HepG2 (cell line): ENCODE results near the gene RNF8. TPM values are rescaled to one million over a fixed set of nuclear protein-coding genes. Genes with fewer than 3 reads are reported as not detected.

Experiments used
- ATF7 ChIP-seq, 2 experiments: fragments of 450-650 bp in 1 of 2; sonication (generic) in 1 of 2; formaldehyde crosslinking in 1 of 2; IDR thresholded peaks; 2 replicates each; pipeline versions ENCODE4 v1.4.0 to v1.6.1; 2016 to 2020; ENCODE audit warnings: antibody characterized with exemption in 1 of 2, mild to moderate bottlenecking in 1 of 2, missing genetic modification reagents in 1 of 2
- BORCS8-MEF2B ChIP-seq: sonication (generic); formaldehyde crosslinking; IDR thresholded peaks from 2 replicates; pipeline ENCODE4 v1.8.0; 2022; ENCODE audit warnings: mild to moderate bottlenecking, missing genetic modification reagents
- HNF4G ChIP-seq, 2 experiments: sonication (generic) in 1 of 2; formaldehyde crosslinking in 1 of 2; IDR thresholded peaks; 2 replicates each; pipeline versions ENCODE4 v1.4.0 to v1.6.1; 2011 to 2020; ENCODE audit warnings: borderline replicate concordance in 2 of 2, low read depth in 2 of 2, mild to moderate bottlenecking in 2 of 2, low read length in 1 of 2, missing genetic modification reagents in 1 of 2, moderate library complexity in 1 of 2
- HNRNPUL1 ChIP-seq: fragments of 200-400 bp; formaldehyde crosslinking; IDR thresholded peaks from 2 replicates; pipeline ENCODE4 v1.6.1; 2017; ENCODE audit warnings: low read depth, mild to moderate bottlenecking, low read length, moderate library complexity
- PITX1 ChIP-seq: sonication (generic); formaldehyde crosslinking; IDR thresholded peaks from 2 replicates; pipeline ENCODE4 v1.5.1; 2020; ENCODE audit warnings: mild to moderate bottlenecking, missing genetic modification reagents
- SP4 ChIP-seq: sonication (generic); formaldehyde crosslinking; IDR thresholded peaks from 2 replicates; pipeline ENCODE4 v1.8.1; 2023; ENCODE audit warnings: mild to moderate bottlenecking, missing genetic modification reagents
- ZMYM4 ChIP-seq: sonication (generic); formaldehyde crosslinking; IDR thresholded peaks from 2 replicates; pipeline ENCODE4 v1.8.1; 2023; ENCODE audit warnings: mild to moderate bottlenecking, missing genetic modification reagents
- ZNF747 ChIP-seq: sonication (generic); formaldehyde crosslinking; IDR thresholded peaks from 2 replicates; pipeline ENCODE4 v1.8.1; 2023; ENCODE audit warnings: missing genetic modification reagents, mild to moderate bottlenecking, borderline replicate concordance
- polyA plus RNA-seq, 8 experiments: library from polyadenylated mRNA; depleted of rRNA in 3 of 8; stranded (reverse) in 7 of 8; unstranded in 1 of 8; fragments of >200 nt; fragmentation: Illumina TruSeq in 4 of 8; extraction: Trizol in 4 of 8; gene quantifications; 2 replicates each; pipeline versions ENCODE4 v1.2.1 to v1.2.3, GENCODE V29; 2011 to 2016; ENCODE audit warnings: low read depth in 4 of 8, missing spikeins in 1 of 8, mixed read lengths in 1 of 8; ENCODE audit not compliant: insufficient read depth in 1 of 8
- total RNA-seq, 5 experiments: library from RNA; depleted of rRNA; stranded (reverse); fragments of >200 nt; fragmentation: Illumina TruSeq; extraction: Trizol; gene quantifications; 2 replicates each; pipeline ENCODE4 v1.2.3, GENCODE V29; 2016; ENCODE audit warnings: low read depth in 1 of 5
- TF ChIP-seq, protein P1 (sequence below): IDR thresholded peaks from 2 replicates; pipeline ENCODE4 v1.6.1; 2016; ENCODE audit warnings: low read depth, missing genetic modification reagents, missing compliant biosample characterization
- TF ChIP-seq, protein P2 (sequence below): sonication (generic); formaldehyde crosslinking; IDR thresholded peaks from 2 replicates; pipeline ENCODE4 v1.4.0; 2020; ENCODE audit warnings: missing genetic modification reagents
- TF ChIP-seq, protein P3 (sequence below): sonication (generic); formaldehyde crosslinking; IDR thresholded peaks from 2 replicates; pipeline ENCODE4 v1.5.0; 2020; ENCODE audit warnings: missing genetic modification reagents, mild to moderate bottlenecking, borderline replicate concordance
- TF ChIP-seq, protein P4 (sequence below): sonication (generic); formaldehyde crosslinking; IDR thresholded peaks from 2 replicates; pipeline ENCODE4 v1.5.0; 2020; ENCODE audit warnings: mild to moderate bottlenecking, missing genetic modification reagents
- TF ChIP-seq, protein P5 (sequence below): sonication (generic); formaldehyde crosslinking; IDR thresholded peaks from 2 replicates; pipeline ENCODE4 v1.5.1; 2020; ENCODE audit warnings: mild to moderate bottlenecking, missing genetic modification reagents, borderline replicate concordance
- TF ChIP-seq, protein P6 (sequence below): sonication (generic); formaldehyde crosslinking; IDR thresholded peaks from 2 replicates; pipeline ENCODE4 v1.4.0; 2020; ENCODE audit warnings: missing genetic modification reagents, low read depth, mild to moderate bottlenecking, borderline replicate concordance

Gene RNF8
- total and polyA plus RNA-seq, 2 of the 13 experiments (the other 11 are each of a cell fraction or from before 2014, with no cell fraction given) = 21.8 to 47.6 TPM

DNA sequence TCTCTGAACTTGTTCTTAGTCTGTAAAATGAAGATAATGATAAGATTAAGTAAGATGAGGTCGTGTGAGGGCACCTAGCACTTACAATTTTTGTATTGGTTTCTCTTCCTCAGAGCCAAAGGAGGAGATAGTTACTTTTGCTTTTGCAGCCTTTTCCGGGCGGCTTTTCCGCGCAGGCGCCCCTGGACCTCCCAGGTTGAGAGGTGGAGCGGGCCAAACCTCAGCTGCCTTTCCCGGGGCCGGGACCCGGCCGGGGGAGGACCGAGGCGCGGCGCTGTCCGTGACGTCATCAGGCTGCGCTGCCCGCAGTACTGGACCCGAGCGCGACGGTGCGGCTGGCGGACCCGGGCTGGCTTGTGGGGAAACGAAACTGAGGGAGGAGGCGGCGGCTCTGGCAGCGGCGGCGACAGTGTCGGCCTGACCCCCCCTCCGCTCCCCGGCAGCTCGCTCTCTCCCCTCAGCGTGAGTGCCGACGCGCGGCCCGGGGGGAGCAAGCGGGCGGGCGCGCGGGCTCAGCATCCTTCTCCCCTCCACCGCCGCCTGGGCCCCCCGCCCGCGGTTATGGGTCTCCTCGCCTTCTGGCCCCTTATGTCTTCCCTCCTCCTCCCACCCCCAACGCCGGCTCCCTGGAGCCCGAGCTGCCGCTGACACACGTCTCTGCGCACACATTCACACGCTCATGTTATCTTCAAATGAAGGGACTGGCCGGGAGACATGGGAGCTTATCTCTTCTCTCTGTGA lies 79.3 kb downstream of the RNF8 start, which contains the start of gene CMTR1 (continued):
- TF ChIP-seq, protein P1, sequence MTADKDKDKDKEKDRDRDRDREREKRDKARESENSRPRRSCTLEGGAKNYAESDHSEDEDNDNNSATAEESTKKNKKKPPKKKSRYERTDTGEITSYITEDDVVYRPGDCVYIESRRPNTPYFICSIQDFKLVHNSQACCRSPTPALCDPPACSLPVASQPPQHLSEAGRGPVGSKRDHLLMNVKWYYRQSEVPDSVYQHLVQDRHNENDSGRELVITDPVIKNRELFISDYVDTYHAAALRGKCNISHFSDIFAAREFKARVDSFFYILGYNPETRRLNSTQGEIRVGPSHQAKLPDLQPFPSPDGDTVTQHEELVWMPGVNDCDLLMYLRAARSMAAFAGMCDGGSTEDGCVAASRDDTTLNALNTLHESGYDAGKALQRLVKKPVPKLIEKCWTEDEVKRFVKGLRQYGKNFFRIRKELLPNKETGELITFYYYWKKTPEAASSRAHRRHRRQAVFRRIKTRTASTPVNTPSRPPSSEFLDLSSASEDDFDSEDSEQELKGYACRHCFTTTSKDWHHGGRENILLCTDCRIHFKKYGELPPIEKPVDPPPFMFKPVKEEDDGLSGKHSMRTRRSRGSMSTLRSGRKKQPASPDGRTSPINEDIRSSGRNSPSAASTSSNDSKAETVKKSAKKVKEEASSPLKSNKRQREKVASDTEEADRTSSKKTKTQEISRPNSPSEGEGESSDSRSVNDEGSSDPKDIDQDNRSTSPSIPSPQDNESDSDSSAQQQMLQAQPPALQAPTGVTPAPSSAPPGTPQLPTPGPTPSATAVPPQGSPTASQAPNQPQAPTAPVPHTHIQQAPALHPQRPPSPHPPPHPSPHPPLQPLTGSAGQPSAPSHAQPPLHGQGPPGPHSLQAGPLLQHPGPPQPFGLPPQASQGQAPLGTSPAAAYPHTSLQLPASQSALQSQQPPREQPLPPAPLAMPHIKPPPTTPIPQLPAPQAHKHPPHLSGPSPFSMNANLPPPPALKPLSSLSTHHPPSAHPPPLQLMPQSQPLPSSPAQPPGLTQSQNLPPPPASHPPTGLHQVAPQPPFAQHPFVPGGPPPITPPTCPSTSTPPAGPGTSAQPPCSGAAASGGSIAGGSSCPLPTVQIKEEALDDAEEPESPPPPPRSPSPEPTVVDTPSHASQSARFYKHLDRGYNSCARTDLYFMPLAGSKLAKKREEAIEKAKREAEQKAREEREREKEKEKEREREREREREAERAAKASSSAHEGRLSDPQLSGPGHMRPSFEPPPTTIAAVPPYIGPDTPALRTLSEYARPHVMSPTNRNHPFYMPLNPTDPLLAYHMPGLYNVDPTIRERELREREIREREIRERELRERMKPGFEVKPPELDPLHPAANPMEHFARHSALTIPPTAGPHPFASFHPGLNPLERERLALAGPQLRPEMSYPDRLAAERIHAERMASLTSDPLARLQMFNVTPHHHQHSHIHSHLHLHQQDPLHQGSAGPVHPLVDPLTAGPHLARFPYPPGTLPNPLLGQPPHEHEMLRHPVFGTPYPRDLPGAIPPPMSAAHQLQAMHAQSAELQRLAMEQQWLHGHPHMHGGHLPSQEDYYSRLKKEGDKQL = no peak
- peak; percentile 98 for TF ChIP-seq ZNF747 (CRISPR knock-in tag)
- TF ChIP-seq, protein P2, sequence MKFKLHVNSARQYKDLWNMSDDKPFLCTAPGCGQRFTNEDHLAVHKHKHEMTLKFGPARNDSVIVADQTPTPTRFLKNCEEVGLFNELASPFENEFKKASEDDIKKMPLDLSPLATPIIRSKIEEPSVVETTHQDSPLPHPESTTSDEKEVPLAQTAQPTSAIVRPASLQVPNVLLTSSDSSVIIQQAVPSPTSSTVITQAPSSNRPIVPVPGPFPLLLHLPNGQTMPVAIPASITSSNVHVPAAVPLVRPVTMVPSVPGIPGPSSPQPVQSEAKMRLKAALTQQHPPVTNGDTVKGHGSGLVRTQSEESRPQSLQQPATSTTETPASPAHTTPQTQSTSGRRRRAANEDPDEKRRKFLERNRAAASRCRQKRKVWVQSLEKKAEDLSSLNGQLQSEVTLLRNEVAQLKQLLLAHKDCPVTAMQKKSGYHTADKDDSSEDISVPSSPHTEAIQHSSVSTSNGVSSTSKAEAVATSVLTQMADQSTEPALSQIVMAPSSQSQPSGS = peak; percentile 77; the same call in 1 of the 2 replicates
- TF ChIP-seq, protein P3, sequence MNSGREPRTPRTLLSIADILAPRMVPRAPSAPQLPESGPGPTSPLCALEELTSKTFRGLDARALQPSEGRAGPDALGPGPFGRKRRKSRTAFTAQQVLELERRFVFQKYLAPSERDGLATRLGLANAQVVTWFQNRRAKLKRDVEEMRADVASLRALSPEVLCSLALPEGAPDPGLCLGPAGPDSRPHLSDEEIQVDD = peak; percentile 4; the same call in 1 of the 2 replicates
- TF ChIP-seq, protein P4, sequence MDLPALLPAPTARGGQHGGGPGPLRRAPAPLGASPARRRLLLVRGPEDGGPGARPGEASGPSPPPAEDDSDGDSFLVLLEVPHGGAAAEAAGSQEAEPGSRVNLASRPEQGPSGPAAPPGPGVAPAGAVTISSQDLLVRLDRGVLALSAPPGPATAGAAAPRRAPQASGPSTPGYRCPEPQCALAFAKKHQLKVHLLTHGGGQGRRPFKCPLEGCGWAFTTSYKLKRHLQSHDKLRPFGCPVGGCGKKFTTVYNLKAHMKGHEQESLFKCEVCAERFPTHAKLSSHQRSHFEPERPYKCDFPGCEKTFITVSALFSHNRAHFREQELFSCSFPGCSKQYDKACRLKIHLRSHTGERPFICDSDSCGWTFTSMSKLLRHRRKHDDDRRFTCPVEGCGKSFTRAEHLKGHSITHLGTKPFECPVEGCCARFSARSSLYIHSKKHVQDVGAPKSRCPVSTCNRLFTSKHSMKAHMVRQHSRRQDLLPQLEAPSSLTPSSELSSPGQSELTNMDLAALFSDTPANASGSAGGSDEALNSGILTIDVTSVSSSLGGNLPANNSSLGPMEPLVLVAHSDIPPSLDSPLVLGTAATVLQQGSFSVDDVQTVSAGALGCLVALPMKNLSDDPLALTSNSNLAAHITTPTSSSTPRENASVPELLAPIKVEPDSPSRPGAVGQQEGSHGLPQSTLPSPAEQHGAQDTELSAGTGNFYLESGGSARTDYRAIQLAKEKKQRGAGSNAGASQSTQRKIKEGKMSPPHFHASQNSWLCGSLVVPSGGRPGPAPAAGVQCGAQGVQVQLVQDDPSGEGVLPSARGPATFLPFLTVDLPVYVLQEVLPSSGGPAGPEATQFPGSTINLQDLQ (CRISPR knock-in tag) = peak; percentile 78; the same call in 1 of the 2 replicates
- TF ChIP-seq HNF4G (IDR thresholded peaks at IDR 0.05; ENCODE audit: borderline replicate concordance, low read depth, low read length) = peak; percentile 32; the same call in 1 of the 2 replicates
- 0 out of 2 replicates have a peak, but pooled peaks have one; percentile 30 for TF ChIP-seq HNF4G (CRISPR knock-in tag; IDR thresholded peaks at IDR 0.05; ENCODE audit: borderline replicate concordance, low read depth)
- TF ChIP-seq, protein P5, sequence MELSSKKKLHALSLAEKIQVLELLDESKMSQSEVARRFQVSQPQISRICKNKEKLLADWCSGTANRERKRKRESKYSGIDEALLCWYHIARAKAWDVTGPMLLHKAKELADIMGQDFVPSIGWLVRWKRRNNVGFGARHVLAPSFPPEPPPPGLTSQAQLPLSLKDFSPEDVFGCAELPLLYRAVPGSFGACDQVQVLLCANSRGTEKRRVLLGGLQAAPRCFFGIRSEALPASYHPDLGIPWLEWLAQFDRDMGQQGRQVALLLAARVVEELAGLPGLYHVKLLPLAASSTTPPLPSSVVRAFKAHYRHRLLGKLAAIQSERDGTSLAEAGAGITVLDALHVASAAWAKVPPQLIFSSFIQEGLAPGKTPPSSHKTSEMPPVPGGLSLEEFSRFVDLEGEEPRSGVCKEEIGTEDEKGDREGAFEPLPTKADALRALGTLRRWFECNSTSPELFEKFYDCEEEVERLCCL = no peak
- peak; percentile 83 for TF ChIP-seq SP4 (CRISPR knock-in tag)
- TF ChIP-seq HNRNPUL1 = peak; percentile 87
- peak; percentile 46 for TF ChIP-seq BORCS8-MEF2B
- peak; percentile 93 for TF ChIP-seq ZMYM4 (CRISPR knock-in tag)
- TF ChIP-seq ATF7 (IDR thresholded peaks at IDR 0.05) = peak; percentile 99
- TF ChIP-seq ATF7 (CRISPR knock-in tag; IDR thresholded peaks at IDR 0.05) = peak; percentile 93
- peak; percentile 45; the same call in 1 of the 2 replicates for TF ChIP-seq PITX1 (CRISPR knock-in tag)
- TF ChIP-seq, protein P6, sequence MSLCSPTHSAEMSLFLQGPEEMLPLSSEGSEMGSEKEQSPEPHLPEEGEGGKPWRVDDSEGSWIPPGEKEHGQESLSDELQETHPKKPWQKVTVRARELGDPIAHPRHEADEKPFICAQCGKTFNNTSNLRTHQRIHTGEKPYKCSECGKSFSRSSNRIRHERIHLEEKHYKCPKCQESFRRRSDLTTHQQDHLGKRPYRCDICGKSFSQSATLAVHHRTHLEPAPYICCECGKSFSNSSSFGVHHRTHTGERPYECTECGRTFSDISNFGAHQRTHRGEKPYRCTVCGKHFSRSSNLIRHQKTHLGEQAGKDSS (CRISPR knock-in tag) = peak; percentile 75
